Glomerular visceral epithelial cell (primary cell): ENCODE results near the gene NR4A2.

Source experiments
- DNase-seq: peaks from one replicate; pipeline ENCODE4 v3.0.0-alpha.2; 2016; ENCODE audit errors: extremely low spot score

The NR4A2 gene

DNA sequence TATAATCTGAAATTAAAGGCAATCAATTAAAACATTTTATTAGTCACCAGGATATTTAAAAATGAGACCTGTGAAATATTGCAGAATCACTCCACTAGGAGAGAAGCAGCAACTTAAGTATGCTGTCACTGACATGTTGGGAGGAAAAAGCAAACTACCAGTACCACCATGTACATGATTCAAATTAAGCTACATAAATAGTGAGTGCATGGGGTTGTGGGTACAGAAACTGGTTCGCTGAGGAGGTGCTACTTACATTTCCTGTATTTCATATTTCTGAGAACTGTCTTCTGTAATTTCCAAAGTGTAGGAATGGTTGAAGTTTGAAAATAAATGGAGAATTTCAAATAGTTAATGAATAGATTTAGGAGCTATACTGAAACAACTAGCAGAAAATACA lies 7.9 kb upstream of the NR4A2 start:
- no peak for DNase-seq

DNA sequence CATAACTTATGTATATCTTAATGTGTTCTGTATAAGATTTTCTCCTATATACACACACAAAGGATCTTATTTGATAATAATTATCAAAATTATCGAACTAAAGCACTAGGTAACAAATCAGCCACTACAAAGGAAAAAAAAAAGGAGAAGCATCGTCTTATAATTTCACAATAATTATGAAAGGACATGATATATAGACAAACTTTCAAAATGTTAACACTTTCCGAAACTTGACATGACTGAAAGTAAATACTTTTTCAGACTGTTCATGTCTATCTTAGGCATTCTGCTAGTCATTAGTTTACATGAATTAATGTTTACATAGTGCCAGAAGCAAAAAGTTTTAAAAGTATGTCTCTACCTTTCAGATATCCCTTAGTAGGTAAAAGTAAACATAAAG lies 7.3 kb upstream of the NR4A2 start:
- no peak for DNase-seq

DNA sequence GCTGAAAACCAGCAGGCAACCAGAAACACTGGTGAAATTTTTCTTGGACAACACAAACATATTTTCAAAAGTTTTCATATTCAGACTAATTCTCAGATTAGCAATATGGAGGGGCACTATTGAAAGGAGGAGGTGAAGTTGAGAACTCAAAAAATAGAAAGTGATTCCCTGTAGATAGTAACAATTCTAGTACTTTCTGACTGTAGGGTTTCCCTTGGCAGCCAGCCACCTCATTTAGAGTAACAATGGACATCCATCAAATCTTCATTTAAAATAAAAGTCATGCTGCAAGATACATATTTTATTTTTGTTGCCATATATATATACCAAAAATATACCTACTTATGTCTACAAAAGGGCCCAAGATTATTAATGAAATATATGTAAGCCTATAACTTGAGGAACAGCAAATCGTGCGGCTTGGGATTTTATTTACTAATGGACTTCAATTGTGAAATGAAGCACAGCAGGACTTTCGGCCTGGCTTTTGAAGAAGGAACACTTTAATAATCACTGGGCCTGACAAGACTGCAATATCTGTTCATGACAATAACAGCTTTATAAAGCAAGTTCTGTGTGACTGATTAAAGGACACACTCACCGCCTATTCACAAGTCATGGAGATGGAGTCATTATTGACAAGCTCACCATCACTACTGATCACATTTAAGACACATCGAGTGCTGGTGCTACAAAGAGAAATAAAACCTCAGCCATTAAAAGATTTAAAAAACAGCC lies 6.8 kb upstream of the NR4A2 start:
- no peak for DNase-seq

DNA sequence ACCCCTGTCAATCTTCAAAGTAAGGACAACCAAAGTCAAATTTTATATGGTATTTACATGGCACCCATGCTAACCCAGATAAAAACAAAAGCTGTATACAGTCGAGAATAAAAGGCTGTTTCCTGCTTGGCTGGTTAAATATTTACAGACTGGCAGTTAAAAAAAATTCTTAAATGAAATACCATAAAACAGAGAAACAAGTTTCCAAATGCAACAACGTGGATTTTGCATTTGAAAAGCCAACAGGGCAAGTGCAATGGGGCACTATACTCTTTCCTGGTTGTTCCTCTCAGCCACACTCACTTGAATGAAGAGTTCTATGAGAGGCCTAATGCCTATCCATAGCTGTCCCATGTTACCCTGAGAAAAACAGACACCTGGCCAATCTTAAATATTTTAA lies 6.1 kb upstream of the NR4A2 start:
- no peak for DNase-seq

DNA sequence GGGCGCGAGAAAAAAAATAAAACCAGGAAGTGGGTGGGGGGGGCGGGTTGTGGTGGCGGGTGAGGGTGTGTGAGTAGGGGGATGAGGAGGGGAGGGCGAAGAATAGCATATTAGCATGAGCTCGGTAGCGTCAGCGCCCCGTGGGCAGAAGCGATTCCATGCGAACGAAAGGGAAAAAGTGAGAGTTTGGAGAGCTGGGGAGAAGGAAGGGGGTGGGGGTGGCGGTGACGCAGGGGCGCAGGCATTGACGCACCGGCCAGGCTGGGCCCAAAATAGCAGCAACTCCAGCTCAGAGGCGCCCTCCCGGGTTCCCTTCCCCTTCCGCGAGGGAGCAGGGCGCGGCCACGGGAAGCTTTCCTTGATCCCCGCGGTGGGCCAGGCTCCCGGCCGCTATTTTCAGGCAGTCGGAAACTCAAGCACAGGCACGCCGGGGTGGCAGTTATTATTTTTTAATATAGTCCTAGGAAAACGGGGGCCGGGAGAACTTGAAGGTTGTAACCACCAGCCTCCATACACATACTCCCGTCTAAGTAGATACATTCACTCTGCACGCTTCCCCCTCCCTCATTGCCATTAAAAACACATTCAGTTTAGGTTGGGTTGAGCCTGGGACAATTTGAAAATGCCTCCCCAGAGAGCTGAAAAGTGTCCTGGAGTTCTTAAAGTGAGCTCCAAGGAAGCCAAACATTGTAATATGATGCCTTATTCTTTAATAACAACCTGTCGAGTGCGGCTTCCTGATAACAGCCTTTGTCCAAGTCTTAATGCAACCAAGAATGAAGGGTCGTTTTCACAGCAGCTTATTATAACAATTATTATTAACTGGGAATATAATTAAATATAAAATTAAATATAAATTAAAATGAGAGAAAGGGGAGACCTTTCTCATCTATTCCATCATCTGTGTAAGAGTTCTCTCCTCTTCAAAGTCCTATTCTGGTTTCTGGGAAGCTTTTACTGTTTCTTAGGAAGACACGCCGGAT lies 2.3 kb upstream of the NR4A2 start:
- peak; percentile 85 for DNase-seq

DNA sequence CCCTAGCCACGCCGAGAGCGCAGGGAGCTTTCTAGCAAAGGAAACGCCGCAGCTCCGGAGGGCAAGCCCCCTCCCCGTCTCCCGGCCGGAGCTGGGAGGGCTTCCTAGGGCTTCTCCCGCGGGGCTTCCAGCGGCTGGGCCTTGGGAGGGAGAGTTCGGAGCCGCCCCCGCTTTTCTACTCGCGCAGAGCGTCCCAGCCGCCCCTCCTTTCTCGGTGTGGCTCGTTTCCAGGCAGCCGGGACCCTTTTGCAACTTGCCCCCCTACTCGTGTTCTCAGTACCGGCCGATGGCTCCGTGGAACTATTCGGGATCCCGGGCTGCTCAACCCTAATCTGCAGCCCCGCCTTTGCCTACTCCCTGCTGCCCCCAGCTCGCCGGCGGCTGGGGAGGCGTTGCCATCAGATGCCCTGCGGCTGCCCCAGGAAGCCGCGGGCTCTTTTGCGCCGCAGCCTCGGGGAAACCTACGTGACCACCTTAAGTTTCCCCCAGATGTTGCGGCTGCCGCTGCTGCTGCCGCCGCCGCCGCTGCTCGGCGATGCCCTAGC lies 1.5 kb upstream of the NR4A2 start:
- peak; percentile 83 for DNase-seq

DNA sequence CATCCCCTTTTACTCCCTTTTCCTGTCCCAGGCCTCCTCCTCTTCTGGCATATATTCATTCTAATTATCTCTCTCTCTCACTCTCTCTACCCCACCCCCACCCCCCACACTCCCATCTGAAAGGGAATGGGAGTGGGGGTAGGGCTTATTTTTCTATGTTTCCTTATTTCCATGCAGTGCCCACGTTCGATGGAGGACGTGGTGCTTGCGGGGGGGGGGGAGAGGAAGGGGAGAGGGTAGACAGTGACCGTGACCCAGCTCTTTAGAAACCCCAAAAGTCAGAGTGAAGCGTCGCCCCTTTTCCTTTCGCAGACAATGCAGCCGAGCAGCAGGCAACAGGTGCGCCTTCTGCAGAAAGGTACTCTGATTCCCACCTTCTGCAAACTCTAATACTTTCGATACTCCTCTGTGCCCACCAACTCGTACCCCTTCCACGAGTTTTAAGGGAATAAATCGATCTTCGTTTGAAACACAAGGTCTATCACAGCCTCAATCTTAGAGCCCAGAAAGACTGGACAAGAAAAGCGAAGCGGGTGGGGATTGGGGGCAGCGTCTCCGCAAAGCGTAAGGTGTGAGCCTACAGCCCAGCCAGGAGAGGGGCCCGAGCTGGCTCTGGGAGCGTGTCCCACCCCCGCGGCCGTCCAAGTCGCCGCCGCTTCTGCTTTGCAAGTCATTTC lies 891 bp upstream of the NR4A2 start:
- peak; percentile 21 for DNase-seq

DNA sequence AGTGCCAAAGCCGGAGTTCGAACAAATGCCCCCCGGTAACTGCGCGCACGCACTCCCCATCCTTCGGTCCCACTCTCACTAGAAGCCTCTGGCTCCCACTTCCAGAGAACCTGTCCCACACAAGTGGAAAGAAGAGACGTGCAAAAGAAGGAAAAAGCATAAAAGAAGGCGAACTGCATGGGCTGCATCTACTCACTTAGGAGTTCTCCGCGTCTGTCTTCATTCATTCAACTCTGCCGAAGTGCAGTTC lies 312 bp downstream of the NR4A2 start:
- DNase-seq, result no peak

DNA sequence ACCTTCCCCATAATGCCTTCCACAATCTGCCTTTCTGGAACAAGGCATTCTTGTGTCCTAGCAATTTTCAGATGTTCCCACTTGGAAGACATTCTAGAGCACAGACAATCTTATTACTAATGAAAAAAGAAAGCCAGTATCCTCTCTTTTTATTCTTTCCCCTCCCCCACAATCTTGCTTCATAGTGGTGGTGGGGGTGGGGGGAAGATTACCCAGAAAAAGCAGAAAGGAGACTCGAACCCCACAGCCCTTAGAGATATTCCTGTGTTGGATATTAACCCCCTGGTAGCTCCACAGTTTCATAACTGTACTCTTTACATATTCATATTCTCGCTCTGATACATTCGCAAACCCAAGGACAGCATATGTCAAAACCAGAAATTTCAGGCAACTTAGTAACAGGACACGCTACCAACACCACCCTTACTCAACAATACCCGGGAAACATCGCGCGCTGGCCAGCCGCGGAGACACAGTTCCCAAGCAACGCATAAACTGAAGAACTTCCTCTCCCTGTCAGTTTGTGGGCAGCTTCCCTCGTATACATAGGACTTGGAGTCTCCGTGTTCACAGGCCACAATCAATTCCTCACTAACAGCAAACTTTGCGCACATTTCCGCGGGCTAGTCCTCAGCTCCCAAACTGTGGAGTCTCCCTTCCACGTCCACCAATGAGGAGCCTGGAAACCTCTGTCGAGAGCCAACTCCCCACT lies 793 bp downstream of the NR4A2 start:
- peak; percentile 69 for DNase-seq

DNA sequence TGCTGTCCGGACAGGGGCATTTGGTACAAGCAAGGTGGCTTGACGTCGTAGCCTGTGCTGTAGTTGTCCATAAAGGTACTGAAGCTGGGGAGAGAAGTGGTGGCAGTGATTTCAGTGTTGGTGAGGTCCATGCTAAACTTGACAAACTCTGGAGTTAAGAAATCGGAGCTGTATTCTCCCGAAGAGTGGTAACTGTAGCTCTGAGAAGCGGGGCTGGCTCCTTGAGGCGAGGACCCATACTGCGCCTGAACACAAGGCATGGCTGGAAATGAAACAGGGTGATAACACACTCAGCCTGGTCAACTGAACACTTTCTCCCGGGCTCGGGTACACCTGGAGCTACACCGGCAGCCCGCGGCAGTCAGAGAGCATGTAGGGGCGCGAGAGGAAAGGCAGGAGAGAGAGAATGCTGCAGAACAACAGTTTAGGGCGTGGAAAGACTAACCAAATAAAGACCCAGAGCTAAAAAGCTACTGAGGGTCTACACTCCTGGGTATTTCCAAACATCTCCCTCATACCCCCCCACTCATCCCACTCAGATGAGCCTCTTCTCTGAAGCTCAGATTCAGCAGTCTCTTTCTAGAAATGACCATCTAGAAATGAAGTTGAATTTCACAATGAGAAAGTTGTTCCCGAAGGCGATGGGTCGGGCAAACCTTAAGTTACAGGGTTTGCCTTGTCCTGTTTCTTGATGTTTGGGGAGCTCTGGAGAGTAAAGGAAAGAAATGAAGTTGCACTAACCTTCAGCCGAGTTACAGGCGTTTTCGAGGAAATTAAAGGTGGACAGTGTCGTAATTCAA lies 2.4 kb downstream of the NR4A2 start:
- no peak for DNase-seq

DNA sequence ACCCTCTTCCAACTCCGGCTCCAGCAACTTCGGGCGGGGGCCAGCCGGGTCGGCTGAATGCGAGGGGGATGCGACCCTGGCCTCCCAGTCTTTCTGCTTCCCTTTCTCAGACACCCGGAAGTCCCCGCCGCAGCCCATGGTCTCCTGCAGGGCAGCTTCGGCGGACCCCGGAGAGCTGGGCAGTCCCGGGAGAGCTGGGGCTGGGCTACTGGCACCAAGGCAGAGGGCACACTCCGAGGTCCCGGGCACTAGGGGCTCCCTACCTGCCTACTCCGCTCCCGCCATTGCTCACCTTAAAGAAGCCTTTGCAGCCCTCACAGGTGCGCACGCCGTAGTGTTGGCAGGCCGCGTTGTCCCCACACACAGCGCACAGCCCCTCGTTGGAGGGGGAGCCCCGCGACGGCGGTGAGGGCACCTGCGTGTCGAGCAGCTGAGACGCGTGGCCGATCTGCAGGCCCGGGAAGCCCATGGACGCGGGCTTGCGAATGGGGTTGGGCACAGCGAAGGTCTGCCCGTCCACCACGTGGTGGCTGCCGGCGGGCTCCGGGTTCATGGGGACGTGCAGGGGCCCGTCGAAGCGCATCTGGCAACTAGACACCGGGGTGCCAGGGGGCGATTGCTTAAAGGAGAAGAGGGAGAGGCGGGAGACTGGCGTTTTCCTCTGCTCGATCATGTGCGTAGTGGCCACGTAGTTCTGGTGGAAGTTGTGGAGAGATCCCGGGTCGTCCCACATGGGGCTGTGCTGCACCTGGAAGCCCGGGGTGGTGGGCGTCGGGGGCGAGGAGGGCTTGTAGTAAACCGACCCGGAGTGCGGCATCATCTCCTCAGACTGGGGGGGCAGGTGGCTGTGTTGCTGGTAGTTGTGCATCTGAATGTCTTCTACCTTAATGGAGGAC lies 3.2 kb downstream of the NR4A2 start:
- DNase-seq, result no peak

DNA sequence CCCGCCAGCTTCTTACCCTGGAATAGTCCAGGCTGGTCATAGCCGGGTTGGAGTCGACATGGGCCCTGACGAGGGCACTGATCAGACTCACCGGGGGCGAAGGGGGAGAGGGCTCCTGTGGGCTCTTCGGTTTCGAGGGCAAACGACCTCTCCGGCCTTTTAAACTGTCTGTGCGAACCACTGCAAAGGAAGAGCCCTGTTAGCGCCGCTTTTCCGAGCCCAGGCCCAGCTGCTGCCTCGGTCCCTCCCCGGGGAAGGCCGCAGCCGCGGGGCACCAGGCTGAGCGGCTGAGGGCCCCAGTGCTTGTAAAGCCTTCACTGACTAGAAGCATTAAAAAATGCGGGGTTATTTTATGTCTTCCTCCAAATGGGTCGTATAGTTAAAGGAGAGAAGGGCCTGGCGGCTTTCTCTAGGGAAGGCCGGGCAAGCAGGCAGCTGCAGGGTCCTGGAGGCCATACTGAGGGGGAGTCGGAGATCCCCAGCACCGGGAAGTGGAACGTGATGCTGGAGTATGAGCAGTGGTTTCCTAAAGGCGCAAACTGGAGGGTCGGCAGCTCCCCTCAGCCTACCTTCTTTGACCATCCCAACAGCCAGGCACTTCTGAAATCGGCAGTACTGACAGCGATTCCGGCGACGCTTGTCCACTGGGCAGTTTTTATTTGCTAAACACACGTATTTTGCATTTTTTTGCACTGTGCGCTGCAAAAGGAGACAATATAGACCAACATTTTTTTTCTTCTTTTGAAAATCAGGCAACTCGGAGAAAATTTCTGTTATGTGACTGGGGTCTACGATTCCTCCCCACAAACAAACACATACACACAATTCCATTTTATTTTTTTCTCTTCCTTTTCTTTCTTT lies 4.5 kb downstream of the NR4A2 start:
- DNase-seq, result no peak

DNA sequence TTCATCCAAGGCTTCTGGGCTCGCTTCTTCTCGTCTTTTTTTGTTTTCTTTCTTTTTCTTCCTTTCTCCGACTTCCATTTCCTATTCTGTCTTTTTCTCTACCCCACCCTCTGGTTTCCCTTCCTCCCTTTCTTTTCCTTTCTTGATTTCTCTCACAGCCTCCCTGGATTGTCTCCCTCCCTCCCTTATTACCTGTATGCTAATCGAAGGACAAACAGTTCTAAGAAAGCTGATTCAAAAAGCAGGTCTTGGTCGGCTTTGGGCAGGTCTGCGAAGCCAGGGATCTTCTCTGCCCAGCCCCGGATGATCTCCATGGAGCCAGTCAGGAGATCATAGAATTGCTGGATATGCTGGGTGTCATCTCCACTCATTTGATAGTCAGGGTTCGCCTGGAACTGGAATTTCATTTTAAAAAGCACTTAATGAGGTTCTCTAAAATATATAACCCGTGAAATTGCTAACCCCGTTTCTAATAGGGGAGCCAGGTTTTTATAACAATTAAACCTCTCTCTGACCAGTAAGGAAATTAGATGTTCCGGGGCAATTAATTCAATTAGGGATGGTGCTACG lies 5.9 kb downstream of the NR4A2 start:
- DNase-seq, result no peak

DNA sequence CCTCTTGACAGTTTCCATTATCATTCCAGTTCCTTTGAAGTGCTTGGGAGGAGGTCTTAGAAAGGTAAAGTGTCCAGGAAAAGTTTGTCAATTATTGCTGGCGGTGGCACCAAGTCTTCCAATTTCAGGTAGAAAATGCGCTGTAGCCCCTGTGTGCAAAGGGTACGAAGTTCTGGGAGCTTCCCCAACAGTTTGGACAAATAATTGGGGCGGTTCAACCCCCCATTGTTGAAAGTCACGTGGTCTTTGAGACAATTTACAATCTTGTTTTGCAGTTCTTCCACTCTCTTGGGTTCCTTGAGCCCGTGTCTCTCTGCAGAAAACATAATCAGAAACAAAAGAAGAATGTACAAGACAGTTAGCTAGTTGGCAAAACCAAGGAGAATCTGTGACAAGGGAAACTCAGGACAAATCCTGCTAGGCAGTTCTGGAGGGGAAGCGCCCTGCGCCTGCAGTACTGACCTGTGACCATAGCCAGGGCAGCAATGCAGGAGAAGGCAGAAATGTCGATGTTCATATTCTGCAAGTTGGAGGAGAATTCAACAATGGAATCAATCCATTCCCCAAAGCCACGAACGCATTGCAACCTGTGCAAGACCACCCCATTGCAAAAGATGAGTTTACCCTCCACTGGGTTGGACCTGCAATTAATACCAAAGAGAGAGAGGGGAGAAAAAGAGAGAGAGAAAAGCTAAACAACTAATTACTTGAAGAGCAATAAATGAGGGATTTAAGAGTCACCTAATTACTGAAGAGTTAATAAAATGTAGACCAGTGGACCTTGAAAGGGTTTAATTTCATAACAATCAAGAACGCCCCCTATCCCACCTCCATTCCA lies 6.6 kb downstream of the NR4A2 start:
- no peak for DNase-seq

DNA sequence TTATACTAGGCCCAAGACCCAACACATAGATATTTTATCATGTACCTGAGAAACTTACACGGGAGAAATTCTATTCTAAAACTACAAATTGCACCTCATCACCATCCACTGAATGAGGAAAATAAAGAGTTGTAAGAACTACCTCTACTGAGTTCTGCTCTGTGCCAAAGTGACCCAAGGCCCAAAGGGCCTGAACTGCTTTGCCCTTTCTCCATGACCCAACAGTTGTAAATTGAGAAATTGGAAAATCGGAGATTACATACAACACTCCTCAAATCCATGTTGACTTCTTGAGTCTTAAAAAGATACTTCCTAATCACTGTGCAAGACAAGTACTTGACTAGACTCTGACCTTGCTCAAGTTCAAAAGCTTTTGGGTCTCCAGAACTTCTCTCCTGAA lies 8.8 kb downstream of the NR4A2 start:
- no peak for DNase-seq

DNA sequence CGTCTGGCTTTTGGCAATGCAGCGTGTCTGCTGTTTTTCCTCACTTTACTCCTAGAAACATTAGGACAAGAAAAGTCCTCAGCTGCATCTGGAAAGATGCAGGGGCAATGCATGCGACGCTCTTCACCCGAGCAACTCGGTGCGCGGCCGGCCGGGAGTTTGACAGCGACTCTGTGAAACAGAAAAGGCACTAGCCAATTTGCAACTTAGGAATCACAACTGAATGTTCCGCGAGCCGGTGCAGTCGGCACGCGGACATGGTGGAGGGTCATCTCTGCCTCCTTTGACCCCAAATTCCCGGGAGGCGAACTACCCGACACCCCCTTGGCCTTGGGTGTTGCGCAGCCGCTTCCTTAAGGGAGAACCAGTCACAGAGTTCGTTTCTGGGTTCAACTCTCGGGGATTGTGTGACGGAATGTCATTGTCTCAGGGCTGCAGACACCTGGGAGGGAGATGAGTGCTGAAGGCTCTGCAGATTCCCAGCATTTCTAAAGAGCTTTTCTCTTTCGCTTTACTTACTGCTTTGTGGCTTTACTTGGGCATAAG lies 9.8 kb downstream of the NR4A2 start:
- no peak for DNase-seq

DNA sequence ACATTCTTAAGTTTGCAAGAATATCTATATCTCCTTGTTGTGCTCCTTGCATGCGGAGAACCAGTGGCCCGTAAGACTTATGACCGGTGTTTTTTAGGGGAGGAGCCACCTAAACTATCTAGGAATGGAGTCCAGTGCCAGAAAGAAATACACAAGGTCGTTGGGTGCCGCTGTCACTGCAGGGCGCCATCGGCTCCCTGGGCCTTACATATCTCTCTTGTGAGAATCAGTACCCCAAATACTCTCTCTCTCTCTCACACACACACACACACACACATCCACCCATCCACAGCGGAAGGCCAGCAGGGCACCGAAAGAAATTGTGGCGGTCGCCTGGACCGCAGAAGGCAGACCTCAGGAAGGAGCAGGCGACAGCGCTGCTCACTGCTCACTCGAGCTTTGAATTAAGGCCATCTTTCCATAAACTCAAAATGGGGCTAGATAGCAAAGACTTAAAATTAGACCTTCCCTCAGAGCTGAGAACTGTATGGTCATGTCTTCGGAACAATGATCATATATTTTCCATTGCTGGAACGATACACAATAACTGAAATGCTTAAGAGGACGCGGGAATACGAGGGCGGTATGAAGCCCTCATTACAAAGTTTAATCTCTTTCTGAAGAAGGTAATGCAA lies 10.4 kb downstream of the NR4A2 start:
- no peak for DNase-seq
